NCI-H345 (cell line): Measurements from ENCODE around the gene ARL6IP4.
A peak's percentile ranks its signal among the peaks of the same experiment; 100 is the strongest.
"Not testable (repeated sequence)": the region's sequence is repeated elsewhere in the genome, so short reads cannot be mapped to it uniquely, and the experiment has no call there.

Experiments used
- DNase-seq: peaks from one replicate; lab custom pipeline; 2025; lab: John Stamatoyannopoulos, UW

ARL6IP4 gene

DNA sequence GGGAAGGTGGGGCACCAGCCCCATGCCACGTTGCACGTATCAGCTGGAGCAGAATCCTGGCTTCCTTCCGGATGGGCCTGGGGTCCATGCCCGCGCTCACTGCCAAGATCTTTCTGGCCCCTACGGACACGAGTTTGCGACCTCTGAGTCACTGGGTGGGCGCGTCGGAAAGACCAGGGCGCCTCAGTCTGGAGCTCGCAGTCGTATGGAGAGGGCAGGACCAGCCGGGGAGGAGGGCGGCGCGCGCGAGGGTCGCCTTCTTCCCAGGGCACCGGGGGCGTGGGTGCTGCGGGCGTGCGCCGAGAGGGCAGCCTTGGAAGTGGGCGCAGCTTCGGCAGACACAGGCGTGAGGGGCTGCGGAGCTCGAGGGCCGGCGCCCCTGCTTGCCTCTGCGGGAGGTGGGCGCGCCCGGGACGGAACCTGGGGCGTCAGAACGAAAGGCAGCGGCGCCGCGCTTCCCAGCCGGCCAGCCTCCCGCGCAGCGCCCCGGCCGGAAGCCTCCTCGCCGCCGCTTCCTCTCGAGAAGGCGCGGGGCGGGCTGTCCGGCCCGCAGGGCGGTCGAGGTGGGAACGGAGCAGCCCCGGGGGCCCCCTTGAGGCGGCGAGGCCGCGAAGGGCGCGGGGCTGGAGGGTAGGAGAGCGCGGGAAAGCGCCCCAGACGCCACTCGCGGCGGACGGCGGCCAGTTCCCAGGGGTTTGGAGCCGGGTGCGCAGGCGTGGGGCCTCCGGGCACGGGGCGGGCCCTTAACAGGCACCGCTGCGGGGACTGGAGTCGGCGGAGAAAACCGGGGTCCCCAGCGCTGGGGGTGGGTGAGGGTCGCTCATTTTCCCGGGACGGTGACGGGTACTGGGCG, at the start of gene ARL6IP4:
TSS of gene ARL6IP4 (plus strand) at position 499 of the 853 bp plus-strand sequence. CDS start 459 bp downstream, outside the sequence.
- peak; percentile 57 for DNase-seq

DNA sequence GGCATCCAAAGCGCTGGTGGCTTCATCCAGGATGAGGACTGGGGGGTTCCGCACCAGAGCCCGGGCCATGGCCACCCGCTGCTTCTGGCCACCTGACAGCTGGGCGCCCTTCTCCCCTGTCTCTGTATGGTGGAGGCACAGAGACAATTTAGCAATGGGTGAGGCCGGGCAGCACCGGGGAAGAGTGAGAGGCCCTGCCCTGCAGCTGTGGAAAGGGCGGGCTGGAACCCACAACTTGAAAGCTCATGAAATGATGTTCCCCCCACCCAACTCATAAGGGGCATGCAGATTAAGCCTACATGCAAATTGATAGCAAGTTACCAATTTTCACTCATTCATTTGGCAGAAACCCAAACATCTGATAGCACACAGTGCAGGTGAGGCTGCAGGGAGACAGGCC, 48.3 kb upstream of the ARL6IP4 start:
- DNase-seq, result no peak

DNA sequence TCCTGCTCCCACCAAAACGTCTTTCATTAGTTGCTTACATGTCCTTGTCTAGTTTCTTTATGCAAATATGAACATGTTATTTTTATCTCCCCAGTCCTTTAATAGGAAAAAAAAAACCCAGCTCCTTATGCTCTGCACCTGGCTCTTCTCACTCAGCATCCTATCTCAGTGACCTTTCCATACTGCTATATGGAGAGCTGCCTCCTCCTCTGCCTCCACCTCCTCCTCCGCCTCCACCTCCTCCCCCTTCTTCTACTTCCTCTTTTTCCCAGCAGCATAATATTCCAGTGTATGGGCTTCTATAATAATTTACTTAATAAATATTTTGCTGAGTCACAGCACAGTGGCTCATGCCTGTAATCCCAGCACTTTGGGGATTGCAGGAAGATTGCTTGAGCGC, 45.8 kb upstream of the ARL6IP4 start:
- no peak for DNase-seq

DNA sequence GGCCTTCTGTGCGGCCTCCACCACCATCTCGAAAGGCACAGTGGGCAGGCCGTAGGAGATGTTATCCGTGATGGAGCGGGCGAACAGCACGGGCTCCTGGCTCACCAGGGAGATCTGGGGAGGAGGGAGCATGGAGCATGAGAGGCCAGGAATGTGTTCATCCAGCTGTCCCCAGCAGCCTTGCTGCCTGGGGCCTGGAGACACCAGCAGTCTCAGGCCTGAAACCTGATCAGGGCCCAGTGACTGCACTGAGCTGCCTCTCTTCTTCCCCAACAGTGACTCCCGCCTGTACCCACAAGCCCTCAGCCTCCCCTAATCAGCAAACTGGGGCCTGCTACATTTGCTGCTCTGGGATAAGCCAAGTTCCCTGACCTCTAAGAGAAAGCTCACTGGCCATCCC, 45.2 kb upstream of the ARL6IP4 start:
- DNase-seq, result no peak

DNA sequence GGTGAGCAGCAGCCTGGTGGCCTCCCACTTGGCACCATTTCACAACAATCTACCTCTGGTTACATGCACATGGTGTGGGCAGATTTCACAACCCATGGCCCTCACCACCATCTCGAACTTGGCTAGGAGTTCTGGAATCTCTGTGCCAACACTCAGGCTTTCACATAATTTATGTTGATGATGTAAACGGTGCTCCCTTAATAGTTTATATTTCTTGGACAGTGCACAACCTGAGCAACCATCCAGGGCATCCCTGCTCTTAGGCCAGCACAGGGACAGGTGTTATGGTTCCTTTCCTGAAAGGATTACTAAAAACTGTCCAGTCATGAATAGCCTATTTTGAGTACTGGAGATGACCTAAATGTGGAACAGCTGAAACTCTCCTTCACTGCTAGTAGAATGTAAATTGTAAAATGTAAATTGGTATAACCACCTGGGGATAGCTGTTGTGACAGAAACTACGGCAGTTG, 42.8 kb upstream of the ARL6IP4 start:
- no peak for DNase-seq

DNA sequence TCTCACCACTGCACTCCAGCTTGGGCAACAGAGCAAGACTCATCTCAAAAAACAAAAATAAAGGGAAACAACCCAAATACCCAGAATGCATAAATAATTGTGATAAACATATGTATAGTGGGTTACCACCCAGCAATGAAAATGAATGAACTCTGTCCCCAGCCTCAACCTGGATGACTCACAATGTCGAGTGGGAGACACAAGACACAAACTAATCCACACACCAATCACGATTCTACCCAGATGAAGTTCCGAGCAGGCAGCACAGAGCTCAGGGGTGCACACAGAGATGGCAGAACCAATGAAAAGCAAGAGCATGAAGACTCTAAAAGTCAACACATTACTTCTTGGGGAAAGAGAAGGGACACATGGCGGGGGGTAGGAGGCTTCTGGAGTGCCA, 41.4 kb upstream of the ARL6IP4 start:
- DNase-seq, result no peak

DNA sequence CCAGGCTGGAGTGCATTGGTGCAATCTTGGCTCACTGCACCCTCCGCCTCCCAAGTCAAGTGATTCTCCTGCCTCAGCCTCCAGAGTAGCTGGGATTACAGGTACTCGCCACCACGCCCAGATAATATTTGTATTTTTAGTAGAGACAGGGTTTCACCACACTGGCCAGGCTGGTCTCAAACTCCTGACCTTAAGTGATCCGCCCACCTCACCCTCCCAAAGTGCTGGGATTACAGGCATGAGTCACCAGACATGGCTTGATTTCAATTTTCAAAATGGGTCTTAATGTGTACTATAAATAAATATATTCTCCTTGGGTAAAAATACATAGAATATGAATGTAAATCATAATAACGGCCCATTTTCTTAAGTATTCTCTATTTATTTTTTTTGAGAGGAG, 39.1 kb upstream of the ARL6IP4 start:
- not testable (repeated sequence) for DNase-seq

DNA sequence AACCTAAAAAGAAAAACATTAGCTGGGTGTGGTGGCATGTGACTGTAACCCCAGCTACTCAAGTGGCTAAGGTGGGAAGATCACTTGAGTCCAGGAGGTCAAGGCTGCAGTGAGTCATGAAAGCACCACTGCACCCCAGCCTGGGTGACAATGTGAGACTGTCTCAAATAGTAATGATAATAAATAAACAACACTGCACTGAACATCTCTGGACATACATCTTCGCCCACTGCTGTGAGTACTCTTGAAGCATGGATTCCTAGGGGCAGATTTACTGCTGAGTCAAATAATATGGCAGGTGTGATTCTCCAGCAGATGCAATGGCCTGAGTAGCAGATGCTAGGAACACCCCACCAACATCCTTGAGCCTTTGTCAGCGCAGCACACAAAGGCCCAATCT, 37.8 kb upstream of the ARL6IP4 start:
- peak; percentile 38 for DNase-seq

DNA sequence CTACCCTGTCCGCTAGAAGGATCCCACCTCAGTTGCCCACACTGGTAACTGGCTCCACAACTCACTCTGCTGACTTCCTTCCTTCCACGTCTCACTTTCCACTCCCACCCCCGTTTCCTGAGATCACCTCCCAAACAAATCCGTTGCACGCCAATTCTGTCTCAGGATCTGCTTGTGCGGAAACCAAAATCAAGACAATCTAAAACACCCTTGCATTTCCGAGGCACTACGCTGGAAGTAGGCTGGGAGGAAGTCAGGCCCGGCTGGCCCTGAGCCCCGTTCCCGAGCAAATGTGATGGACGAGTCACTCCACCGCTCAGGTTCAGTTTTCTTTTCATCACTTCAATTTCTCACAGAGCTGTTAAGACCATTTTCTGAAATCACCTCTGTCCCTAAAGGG, 37.3 kb upstream of the ARL6IP4 start:
- DNase-seq, result no peak

DNA sequence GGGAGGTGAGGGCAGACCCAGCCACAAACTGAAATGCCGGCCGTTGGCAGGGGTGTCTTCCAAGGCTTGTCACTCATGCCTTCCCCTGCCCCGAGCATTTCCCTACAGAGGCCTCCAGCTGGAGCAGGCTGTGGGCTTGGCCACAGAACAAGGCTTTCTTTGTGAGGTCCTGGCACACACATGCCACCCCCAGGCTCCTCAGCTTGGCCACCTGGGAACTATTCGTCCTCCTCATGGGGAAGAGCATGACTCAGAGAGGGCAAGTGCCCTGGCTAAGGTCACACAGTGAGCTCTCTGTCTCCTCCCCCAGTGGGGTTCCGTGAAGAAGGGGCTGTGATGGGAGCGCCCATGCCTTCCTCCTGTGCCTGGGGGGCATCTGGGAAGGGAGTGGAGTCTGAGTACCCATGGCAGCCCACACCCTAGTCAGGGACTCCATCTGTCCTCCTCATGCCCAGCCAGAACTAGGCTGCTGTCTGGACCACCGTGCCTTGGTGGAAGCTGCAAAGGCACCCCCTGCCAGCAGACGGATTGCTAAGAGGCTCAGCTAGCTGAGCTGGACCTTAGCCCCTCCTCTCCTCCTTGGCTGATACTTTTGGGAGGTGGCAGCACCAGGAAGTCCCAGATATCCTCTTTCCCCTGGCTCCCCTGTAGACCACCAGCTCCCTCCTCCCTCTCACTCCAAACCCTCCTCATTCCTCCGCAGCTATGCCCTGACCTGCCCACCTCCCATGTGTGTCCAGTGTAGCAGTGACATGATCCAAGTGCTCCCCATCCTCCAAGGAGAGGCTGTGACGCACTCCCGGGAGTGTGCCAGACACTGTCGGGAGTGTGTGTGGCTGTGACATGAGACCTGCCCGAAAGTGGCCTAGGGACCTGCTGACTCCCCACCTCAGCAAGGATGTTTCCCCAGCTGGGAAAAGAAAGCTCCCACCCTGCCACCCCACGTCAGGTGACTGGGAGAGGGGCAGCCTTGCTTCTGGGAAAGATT, 35.6 kb upstream of the ARL6IP4 start:
- DNase-seq, result no peak

DNA sequence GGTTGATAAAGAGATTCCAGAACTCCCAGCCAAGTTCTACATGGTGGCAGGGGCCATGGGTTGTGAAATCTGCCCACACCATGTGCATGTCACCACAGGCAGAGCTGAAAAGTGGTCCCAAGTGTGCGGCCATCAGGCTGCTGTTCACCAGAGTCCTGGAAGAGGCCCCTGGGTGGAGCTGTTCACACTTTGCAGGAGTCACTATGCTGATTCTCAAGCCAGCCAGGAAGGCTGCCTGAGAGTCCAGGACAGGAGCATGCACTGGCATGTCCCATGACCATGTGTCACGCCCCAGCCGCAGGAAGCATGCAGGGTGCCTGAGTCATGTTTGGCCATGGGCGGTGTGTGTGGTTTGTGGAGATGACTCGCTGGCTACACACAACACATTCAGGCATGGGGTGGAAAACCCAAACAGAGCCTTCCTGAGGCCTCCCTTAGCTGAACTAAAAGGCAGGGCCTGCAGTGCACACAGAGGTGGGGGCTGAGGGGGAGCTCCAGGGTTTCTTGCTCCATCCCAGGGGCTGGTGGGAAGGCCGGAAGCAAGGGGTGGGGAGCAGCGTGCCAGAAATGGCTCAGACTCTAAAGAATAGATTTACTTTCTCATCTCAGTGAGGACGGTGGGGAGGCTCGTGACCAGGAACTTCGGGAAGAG, 33.7 kb upstream of the ARL6IP4 start:
- DNase-seq, result no peak

DNA sequence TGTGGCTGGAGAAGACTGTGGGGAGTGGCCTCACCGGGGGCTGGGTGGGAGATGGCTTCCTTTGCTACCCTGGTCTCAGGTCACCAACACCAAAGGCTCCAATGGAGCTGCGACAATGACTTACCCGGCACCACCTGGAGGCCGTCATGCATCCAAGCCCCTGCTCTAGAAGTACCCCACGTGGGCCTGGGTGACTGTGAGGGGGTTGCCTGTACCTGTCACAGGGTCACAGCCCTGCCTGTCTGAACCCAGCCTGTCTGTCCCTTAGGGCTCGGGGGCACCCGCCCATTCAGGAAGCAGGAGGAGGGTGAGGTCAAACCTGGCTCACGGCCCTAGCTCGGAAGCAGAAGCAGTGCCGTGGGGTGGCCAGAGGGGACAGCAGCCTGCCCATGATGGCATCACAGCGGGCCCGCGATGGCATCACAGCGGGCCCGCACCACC, 33.1 kb upstream of the ARL6IP4 start:
- no peak for DNase-seq

DNA sequence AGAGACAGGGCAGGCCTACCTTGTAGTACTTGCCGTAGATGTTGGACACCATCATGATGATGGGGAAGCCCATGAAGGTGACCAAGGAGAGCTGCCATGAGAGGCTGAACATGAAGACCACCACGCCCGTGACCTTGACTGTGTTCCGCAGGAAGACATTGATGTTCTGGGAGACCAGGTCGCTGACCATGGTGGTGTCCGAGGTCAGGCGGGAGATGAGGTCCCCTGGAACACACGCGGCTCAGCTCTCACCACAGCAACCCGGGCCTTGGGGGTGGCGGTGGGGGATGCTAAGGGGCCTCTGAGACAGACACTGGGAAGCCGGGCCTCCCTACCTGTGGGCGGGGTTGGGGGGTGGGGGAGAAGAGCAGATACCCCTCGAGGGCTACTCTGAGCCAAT, 31.9 kb upstream of the ARL6IP4 start:
- no peak for DNase-seq

DNA sequence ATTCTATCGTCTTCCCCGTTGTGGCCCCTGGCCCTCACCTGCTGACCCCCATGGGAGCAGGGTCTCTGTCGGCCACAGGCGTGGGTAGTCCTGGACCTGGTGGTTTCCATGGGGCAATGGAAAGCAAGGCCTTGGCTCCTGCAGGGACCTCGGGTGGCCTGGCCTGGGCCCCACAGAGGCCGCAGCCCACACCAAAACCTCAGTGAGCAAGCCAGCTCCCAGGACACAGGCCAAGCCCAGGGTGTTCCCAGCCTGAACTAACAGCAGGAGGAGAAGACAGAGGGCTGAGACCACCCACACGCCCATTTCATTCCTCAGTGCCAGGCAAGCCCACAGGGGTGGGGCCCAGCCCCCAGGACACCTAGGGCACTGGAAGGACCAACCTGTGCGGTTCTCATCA, 31.1 kb upstream of the ARL6IP4 start:
- no peak for DNase-seq

DNA sequence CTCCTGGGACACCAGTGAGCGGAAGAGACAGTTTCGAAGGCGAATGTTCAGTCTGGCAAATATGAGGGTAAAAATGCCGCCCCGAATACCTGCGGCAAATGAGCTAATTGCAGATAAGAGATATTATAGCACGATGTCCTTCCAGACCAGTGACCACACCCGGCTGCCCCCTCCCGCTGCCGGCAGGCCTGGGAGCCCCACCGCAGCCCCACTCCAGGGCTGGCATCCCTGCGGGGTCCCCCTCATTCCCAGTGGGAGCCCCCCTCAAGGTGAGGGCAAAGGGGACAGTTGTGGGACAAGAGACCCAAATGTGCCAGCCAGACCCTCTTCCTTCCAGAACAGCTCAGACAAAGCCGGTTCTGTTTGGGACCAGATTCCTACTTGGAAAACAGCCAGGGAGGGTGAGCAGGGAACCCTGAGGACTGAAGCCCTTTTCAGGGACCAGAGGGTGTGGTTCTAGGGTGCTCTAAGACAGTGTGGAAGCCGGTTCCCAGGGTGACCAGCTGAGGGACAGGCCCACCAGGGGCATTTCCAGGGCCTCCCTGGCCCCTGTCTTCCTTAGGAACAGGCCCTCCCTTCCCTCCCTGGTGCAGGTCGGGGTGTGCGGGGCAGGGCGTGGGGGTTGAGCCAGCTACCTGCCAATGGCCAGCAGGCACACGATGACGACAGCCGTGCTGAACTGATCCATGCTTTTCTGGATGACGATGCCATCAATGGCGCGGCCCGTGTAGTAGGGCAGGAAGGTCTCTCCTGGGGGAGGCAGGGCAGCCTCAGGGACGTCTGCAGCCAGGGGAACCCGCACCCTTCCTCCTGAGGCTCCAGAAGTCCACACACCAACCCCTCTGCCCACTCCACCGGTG, 30.4 kb upstream of the ARL6IP4 start:
- DNase-seq, result no peak

DNA sequence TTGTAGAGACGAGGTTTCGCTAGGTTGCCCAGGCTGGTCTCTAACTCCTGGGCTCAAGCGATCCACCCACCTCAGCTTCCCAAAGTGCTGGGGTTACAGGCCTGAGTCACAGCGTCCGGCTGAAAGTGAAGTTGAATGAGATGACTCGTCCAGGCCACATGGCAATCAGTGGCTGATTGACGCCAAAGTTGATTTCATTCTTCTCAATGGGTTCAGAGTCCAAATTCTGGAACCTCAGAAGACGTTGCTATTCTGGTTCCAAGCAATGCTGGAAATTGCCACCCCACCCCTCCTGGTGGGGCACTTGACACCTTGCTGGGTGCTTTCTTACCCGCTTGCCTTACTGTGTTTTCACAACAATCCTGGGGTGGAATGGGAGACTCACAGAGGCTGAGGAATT, 29.1 kb upstream of the ARL6IP4 start:
- no peak for DNase-seq

DNA sequence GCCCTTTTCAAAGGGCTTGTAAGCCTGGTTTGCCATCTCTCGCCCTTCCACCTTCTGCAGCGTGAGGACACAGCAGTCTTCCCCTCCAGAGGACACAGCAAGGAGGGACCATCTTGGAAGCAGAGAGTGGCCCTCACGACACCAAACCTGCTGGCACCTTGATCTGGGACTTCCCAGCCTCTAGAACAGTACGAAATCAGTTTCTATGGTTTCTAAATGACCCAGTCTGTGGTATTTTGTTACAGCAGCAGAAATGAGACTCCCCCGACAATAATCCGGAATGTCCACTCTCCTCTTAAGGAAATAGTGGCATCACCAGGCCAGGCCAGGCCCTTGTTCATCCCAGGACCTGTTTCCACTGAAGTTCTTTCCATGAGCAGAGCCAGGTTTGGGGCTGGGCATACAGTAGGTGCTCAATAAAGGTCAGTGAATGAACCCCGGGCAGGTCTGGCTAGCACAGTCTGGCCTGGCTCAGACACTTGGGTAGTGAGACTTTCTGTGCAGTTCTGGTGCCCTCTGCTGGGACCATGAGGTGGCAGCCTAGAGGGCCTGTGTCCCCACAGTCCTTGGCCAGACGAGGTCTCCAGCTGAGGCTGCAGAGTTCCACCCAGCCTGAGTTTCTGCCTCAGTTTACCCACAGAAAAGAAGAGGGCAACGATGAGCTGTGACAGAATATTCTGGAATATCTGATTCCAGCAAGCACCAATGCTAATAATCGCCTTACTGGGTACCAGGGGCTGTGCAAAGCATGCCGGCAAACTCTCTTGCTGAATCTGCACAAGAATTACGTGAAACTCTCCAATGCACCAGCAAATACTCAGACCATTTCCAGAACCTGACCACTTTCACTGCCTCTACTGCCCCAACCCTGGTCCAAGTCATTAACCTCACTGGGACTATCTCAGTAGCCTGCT, 28.2 kb upstream of the ARL6IP4 start:
- DNase-seq, result peak; percentile 49

DNA sequence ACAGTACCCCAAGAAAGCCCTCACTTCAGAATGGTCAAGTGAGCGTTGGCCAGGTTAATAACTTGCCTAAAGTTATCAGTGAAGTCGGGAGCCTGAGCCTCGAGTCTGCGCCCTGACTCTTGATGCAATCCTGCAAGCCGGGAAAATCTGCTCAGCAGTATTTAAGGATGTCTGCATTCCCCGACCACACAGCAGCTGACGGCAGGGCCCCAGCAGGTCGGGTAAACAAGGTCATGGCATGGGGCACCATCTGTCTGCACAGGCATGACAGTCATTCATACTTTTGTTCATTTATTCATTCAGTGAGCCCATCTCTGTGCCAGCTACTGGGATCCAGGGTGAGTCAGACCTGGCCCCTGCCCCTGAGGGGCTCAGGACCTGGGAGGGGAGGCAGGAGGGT, 25.3 kb upstream of the ARL6IP4 start:
- no peak for DNase-seq

DNA sequence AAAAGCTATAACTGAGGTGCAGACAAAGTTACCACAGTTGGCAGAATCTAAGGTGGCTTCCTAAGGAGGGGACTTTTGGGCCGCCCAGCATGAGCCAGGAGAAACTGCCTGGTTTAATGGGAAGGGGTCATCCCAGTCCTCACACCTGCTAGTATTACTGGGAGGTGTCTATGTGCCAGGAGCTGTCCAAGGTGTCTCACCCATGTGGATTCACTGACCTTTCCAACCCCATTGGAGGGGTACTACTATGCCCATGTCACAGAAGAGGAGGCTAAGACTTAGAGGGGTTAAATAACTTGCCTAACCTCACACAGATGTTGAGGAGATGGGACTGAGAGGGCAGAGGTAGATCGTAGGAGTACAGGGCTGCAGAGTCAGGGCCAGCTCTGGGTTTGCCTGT, 24.4 kb upstream of the ARL6IP4 start:
- DNase-seq, result no peak
